Cardiac septum (tissue), 1 donor: Measurements from ENCODE around the gene RTN3. TPM values are rescaled to one million over a fixed set of nuclear protein-coding genes. Genes with fewer than 3 reads are reported as not detected.

Experiments
- DNase-seq: peaks from one replicate; pipeline ENCODE4 v3.0.0-alpha.2; 2020; ENCODE audit warnings: low spot score
- intact Hi-C: fragments of 100-400 bp; cut with DNase I; formaldehyde crosslinking; loops from one replicate; pipeline ENCODE4 v1.14.0; 2022
- total RNA-seq: library from RNA; stranded (reverse); fragmentation: NEBNext Ultra II Directional; extraction: Animal tissue kit (Norgen Biotek cat#: 25700); gene quantifications from one replicate; pipeline ENCODE4 v1.2.1, GENCODE V29; 2021
- donor health status: DM: no; HTN: no; CAD: no.

The RTN3 gene
- total RNA-seq, 1 donor from 2014 or later: 69.6 TPM

- DNase-seq: no peak
- intact Hi-C loops: no loop called here
These were observed 39.3 kb downstream of the RTN3 start for GRCh38 chr11:63720611-63721010.

- DNase-seq: no peak
- intact Hi-C loops: no loop called here
These were observed 48.0 kb downstream of the RTN3 start for GRCh38 chr11:63729326-63729725.

- no peak for DNase-seq
These were observed 55.6 kb downstream of the RTN3 start for GRCh38 chr11:63736864-63737263.

GRCh38 chr11:63737718-63738117, 56.4 kb downstream of the RTN3 start:
- no peak for DNase-seq
- intact Hi-C loops: loop anchor here (5.0 to 10.0 kb wide), 3 partner anchors 65 to 263 kb away; partner anchors contain the start of gene ATL3

More at GRCh38 chr11:63736864-63737263, 55.6 kb downstream of the RTN3 start:
- intact Hi-C loops: loop anchor here (5.0 to 10.0 kb wide), 3 partner anchors 65 to 262 kb away; partner anchors contain the start of gene ATL3

- intact Hi-C loops: loop anchor here (5.0 to 10.0 kb wide), 3 partner anchors 67 to 264 kb away; partner anchors contain the start of gene ATL3
- DNase-seq: no peak
These were observed 57.5 kb downstream of the RTN3 start for GRCh38 chr11:63738720-63739360.

DNA sequence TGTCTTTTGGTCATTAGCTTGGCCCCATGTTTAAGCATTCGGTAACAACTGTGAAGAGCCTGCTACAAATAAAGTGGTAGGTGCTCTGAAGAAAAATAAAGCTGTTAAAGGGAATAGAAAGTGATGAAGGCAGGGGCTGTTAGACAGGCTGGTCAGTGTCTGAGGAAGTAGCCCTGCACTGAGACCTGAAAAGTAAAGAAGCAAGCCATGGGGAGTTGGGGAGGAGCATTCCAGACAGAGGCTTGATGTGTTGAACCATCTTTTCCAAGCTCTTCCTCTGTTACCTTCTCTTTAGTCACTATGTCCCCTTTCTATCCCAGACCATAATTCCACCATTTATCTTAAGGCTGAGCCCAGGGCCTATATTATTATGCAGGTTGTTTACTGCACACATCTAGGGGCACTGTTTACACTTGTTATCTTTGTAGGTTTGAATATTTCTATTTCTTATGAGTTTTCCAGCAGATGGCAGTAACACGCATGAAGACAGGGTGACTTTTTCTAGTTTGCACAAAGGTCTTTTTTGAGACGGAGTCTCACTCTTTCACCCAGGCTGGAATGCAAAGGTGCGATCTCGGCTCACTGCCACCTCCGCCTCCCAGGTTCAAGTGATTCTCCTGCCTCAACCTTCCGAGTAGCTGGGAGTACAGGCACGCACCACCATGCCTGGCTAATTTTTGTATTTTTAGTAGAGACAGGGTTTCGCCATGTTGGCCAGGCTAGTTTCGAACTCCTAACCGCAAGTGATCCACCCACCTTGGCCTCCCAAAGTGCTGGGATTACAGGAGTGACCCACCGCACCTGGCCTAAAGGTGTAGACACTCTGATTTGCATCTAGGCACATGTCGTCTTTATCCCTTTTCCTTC, 64.2 kb downstream of the RTN3 start:
- intact Hi-C loops: no loop called here

GRCh38 chr11:63747011-63747410, 65.7 kb downstream of the RTN3 start:
- intact Hi-C loops: no loop called here
- no peak for DNase-seq

More for the DNA sequence above, 64.2 kb downstream of the RTN3 start:
- DNase-seq: no peak

GRCh38 chr11:63749624-63750023, 68.3 kb downstream of the RTN3 start:
- intact Hi-C loops: no loop called here
- no peak for DNase-seq

DNA sequence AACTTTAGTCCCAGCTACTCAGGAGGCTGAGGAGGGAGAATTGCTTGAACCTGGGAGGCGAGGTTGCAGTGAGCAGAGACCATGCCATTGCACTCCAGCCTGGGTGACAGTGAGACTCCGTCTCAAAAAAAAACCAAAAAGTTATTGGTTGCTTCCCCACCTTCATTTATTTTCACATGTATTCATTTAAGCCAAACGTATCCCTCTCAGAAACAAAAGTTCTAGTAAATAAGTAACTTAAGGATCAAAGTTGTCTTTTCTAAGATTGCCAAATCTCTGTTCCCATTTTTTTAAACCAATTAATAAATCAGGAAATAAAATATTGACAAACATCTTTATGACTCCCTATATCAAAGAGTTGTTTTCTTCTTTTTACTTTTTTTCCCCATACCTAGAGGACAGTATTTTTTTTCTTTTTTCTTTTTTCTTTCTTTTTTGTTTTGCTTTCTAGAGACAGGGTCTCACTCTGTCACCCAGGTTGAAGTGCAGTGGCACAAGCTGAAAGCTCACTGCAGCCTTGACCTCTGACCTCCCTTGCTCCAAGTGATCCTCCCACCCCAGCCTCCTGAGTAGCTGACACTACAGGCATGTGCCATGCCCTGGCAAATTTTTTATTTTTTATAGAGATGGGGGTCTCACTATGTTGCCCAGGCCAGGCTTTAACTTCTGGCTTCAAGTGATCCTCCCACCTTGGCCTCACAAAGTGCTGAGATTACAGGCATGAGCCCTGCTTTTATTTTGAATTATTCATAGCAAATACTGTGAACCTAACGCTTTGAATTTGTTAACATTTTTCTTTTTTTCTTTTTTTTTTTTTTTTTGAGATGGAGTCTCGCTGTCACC, 75.8 kb downstream of the RTN3 start:
- intact Hi-C loops: no loop called here
- no peak for DNase-seq

DNA sequence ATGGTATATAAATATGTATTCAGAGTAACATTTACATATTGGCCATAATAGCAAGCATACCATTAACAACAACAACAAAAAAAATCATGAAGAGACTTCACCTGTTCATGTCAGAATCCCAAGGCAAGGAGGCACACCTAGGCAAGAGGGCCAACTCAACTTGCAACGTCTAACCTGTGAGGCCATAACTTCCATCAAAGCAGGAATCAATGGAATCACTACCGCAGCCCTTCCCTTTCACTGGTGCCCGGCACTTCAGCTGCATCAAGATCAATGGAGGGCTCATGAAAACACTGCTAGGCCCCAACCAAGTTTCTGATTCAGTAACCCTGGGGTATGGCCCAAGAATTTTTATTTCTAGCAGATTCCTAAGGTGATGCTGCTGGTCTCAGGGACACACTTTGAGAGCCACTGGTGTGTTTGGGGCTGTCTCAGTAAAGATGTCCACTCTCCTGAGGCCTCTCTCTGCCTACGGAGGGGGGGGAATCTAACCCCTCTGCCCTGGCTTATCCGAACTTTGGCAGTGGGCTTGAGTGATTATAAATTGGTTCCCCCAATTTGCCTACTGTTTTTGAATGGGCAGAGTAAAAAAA, 79.3 kb downstream of the RTN3 start:
- no peak for DNase-seq
- intact Hi-C loops: loop anchor here (10.0 kb wide), 1 partner anchor 384 kb away; no protein-coding TSS in a partner anchor

DNA sequence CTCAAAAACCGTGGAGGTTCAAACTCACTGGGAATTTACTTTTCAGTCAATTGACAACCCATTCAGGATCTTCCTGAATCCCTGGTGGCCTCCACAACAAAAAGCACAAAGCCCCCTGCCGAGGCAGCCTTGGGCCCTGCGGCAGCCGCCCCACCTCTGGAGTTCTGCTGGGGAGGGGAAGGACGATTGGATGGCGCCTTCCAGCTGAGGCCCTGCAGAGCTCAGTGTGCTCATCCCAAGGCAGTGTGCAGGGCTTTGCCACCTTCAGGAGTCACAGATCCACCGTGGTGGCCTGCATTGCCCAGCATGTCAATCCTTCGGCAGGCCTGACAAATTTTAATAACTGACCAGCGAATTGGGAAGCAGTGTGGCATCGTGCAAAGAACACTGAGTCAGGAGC, 79.9 kb downstream of the RTN3 start:
- intact Hi-C loops: loop anchor here (10.0 kb wide), 1 partner anchor 384 kb away; no protein-coding TSS in a partner anchor
- DNase-seq: no peak

DNA sequence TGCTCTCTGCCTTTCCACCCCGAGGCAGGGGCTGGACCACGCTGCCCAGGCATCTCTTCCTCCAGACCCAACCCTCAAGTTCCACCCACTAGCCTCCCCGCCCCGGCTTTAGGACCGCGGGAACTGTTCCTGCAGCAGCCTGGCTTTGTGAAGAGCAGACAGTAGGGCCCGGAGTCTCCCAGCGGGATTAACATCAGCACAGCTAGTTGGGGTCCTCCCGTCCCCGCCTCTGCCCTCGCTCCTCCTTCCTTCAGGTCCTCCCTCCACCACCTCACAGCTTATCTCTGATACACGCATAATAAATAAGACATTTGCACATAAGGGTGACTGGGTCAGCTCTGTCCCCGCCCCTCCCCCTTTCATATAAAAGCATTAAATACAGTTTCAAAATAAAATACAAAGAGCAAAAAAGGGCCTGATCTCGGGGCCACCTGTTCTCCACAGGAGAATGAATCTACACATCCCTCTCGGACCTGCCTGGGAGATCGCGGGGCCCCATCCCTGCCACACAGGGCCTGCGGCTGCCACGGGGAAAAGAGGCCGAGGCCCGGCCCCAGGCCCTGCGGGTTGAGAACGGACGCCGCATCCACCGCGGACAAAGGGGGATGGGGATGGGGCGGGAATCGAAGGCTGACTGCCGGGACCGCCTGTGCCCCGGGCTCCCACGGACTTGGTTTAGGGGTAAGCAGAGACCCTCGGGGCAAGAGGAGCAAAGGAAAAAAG, 80.8 kb downstream of the RTN3 start:
- intact Hi-C loops: loop anchor here (10.0 kb wide), 1 partner anchor 383 kb away; no protein-coding TSS in a partner anchor
- no peak for DNase-seq

DNA sequence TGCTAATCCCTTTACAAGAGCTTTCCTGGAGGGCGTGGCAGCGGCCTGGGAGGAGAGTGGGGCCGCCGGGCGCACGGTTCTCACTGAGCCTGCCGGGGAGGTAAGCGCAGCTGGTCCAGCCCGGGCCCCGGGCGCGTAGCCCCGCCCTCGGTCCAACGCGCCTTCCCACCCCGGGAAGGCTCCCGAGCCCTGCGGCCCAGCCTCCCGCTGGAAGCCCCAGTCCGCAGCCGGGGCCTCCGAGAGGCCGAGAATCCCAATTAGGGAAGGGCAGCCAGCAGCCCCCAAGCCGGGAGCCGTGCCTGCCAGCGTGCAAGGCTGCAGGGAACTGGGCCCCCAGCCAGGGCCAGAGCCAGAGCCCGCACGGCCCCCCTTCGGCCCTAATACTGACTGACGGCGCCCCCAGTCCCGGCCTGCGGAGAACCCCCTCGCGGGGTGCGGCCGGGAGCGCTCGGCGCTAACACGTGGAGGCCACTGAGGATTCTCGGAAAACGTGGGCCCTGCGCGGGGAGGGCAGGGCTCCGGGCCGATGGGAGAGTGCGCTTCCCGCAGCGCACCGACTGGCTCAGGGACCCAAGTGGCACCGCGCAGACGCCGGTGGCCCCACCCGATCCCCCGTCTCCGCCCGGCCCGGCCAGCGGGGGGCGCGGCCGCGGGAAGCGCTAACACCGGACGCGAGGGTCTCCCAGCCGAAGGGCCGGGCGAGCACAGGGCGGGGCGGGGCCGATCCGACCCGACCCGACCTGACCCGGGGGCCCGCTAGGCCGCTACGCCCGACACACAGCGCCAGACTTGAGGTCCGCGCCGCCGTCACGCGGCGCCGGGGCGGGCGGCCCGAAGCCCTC, 81.6 kb downstream of the RTN3 start:
- DNase-seq: no peak
- intact Hi-C loops: loop anchor here (10.0 kb wide), 1 partner anchor 382 kb away; no protein-coding TSS in a partner anchor

- no peak for DNase-seq
- intact Hi-C loops: loop anchor here (10.0 kb wide), 1 partner anchor 381 kb away; no protein-coding TSS in a partner anchor
These were observed 82.4 kb downstream of the RTN3 start for GRCh38 chr11:63763496-63764339.

- intact Hi-C loops: loop anchor here (10.0 kb wide), 1 partner anchor 380 kb away; no protein-coding TSS in a partner anchor
- DNase-seq: no peak
These were observed 83.0 kb downstream of the RTN3 start for GRCh38 chr11:63764340-63764678.
